Ovary (tissue), 9 donors: ENCODE measurements around the gene MORF4L1. TPM values are rescaled to one million over a fixed set of nuclear protein-coding genes. Genes with fewer than 3 reads are reported as not detected.

Experiments
- DNase-seq, 5 donors: peaks; one replicate each; pipeline ENCODE4 v3.0.0-alpha.2; 2019 to 2020
- H3K27ac ChIP-seq, 2 donors: fragments of 200-600 bp; one replicate each; pipeline versions ENCODE4 v1.5.1 to v1.8.0; 2019 to 2022
- H3K27me3 ChIP-seq: fragments of 200-600 bp; one replicate; pipeline ENCODE4 v1.8.0; 2022
- H3K36me3 ChIP-seq: fragments of 200-600 bp; sonication (generic); one replicate; pipeline ENCODE4 v1.5.1; 2019
- H3K4me1 ChIP-seq: one replicate; pipeline ENCODE4 v1.8.1; 2013; ENCODE audit warnings: mild to moderate bottlenecking, moderate library complexity; ENCODE audit not compliant: insufficient read depth
- H3K4me3 ChIP-seq: fragments of 200-600 bp; sonication (generic); one replicate; pipeline ENCODE4 v1.5.1; 2017
- H3K9me3 ChIP-seq, 2 donors: fragments of 200-600 bp in 1 of 2; sonication (generic) in 1 of 2; one replicate each; pipeline versions ENCODE4 v1.5.1 to v1.8.1; 2013 to 2019; ENCODE audit warnings: mild to moderate bottlenecking in 1 of 2, moderate library complexity in 1 of 2
- EP300 ChIP-seq: sonication (generic); formaldehyde crosslinking; IDR thresholded peaks from one replicate; pipeline ENCODE4 v1.6.1; 2017; ENCODE audit warnings: antibody characterized with exemption
- POLR2A ChIP-seq: fragments of 450-650 bp; IDR thresholded peaks from one replicate; pipeline ENCODE4 v1.6.1; 2017; ENCODE audit warnings: antibody characterized with exemption, mild to moderate bottlenecking, moderate library complexity
- WGBS, 3 donors: extraction: QIAGEN DNeasy Blood & Tissue Kit in 1 of 3; methylation state at CpG; one replicate each; pipeline versions ENCODE4 v1.1.5 to v1.1.7; 2013 to 2017; 5-methylcytosine and 5-hydroxymethylcytosine counted together
- intact Hi-C, 4 donors: fragments of 100-400 bp; cut with DNase I; formaldehyde crosslinking; loops; one replicate each; pipeline versions ENCODE4 v1.11.0 to v1.15.1; 2022 to 2023
- polyA plus RNA-seq, 2 donors: library from polyadenylated mRNA; stranded (reverse); fragments of 200-250 nt in 1 of 2; fragments of 350-450 nt in 1 of 2; fragmentation: Illumina TruSeq in 1 of 2; extraction: RNeasy Lipid Tissue Mini Kit (QIAGEN cat#74804) in 1 of 2; gene quantifications; one replicate each; pipeline ENCODE4 v1.2.3, GENCODE V29; 2013 to 2014
- total RNA-seq, 7 donors: library from RNA; depleted of rRNA in 2 of 7; stranded (reverse); fragments of >200 nt in 2 of 7; fragmentation: NEBNext Ultra II Directional in 3 of 7; extraction: Animal tissue kit (Norgen Biotek cat#: 25700) in 3 of 7; gene quantifications; one replicate each; pipeline versions ENCODE4 v1.1.0 to v1.2.4, GENCODE V29; 2016 to 2023
- TF ChIP-seq, protein P1 (sequence below), 3 donors: fragments of 450-650 bp in 2 of 3; fragments of 200-600 bp in 1 of 3; IDR thresholded peaks; one replicate each; pipeline versions ENCODE4 v1.5.1 to v1.8.0; 2016 to 2022; ENCODE audit warnings: antibody characterized with exemption in 3 of 3, mild to moderate bottlenecking in 1 of 3
- donor health status: DM: no; HTN: no; CAD: no; lungs with moderate emphysema.
- donor health status: DM: no; HTN: no; CAD: no.
- donor health status: Bipolar disorder and iron deficiency.
- donor health status: DM: yes; HTN: yes; CAD: no.
- donor health status: DM: no; HTN: no; CAD: no.
- donor health status: DM: yes; HTN: yes; CAD: no.

MORF4L1 gene
- total and polyA plus RNA-seq, 9 donors, result 210 to 772 (median 346) TPM

DNA sequence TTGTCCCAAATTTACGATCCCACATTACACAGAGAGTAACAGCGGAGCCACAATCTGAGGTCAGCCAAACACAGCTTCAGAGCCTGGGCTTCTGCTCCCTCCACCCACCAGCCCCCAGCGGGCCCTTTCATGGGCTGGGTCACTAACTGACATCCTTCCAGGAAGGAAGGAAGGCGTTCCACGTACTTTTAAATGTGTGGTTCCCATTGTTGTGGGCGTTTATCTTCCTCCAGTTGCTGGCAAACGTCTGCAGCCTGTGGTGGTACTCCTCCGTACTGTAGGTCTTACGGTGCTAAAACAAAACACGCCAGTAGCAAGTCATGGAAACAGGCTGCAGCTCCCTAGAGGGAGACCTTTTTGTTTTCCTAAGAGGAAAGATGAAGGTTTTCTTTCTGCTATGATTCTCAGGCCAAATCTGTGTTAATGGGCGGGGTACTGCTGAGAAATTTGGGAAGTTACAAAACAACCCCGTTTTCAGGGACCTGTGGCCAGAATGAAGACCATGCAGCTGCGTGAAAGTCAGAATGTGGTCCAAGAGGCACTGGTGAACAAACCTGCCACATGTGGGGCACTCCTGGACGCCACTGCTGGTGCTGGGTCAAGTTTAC, 64.5 kb downstream of the MORF4L1 start:
- H3K27ac ChIP-seq, result peak overlapping the region; percentile 34 to 37
- no peak for TF ChIP-seq POLR2A
- H3K4me1 ChIP-seq, result peaks cover 5% of the 10 kb centered on the region
- intact Hi-C loops, result no loop called here
- WGBS, 3 donors, result 9 to 12% (median 10%) methylated on average over 14 of the region's 14 CpGs
- peak; percentile 62 to 74 (median 63) for DNase-seq
- no peaks in the 10 kb centered on the region for H3K36me3 ChIP-seq
- H3K9me3 ChIP-seq, result no peaks in the 10 kb centered on the region
- no peaks in the 10 kb centered on the region for H3K27me3 ChIP-seq
- no peak overlapping the region for H3K4me3 ChIP-seq

DNA sequence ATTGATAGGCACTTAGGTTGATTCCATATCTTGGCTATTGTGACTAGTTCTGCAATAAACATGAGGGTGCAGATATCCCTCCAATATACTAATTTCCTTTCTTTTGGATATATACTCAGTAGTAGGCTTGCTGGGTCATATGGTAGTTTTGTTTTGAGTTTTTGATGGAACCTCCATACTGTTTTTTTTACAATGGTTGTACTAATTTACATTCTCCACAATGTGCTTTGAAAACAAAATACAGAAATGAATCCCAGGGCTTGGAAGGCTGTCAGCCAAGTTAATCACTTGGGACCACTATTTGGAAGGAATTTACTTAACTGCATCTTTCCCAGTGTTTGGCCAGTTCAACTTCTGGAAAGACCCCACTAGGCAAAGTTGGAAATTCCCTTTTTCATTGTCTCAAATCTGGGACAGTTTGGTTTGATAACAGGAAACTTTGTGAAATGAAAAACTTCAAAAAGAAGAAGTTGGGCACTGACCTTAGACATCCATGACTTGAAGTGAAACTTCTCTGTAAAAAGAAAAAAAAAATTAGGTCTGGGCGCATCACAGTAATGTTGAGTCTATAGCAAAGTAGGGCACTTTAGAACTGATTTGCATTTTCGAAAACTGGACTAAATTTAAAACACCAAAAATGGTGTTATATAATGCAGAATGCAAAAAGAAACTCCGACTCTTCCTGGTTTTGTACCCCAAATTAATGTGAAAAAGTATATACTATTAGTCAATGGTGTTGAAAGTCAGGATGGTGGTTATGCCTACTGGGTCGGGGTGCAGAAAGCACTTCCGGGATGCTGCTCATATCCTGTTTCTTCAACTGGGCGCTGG, 66.2 kb downstream of the MORF4L1 start:
- H3K36me3 ChIP-seq, result no peaks in the 10 kb centered on the region
- no peak overlapping the region for H3K4me3 ChIP-seq
- no peaks in the 10 kb centered on the region for H3K9me3 ChIP-seq
- intact Hi-C loops, result no loop called here
- no peaks in the 10 kb centered on the region for H3K27me3 ChIP-seq
- peaks cover 6% of the 10 kb centered on the region for H3K4me1 ChIP-seq
- no peak overlapping the region for H3K27ac ChIP-seq
- no peak for DNase-seq
- WGBS, 3 donors, result 62 to 80% (median 63%) methylated on average over 6 of the region's 6 CpGs
- no peak for TF ChIP-seq EP300
- TF ChIP-seq, protein P1, sequence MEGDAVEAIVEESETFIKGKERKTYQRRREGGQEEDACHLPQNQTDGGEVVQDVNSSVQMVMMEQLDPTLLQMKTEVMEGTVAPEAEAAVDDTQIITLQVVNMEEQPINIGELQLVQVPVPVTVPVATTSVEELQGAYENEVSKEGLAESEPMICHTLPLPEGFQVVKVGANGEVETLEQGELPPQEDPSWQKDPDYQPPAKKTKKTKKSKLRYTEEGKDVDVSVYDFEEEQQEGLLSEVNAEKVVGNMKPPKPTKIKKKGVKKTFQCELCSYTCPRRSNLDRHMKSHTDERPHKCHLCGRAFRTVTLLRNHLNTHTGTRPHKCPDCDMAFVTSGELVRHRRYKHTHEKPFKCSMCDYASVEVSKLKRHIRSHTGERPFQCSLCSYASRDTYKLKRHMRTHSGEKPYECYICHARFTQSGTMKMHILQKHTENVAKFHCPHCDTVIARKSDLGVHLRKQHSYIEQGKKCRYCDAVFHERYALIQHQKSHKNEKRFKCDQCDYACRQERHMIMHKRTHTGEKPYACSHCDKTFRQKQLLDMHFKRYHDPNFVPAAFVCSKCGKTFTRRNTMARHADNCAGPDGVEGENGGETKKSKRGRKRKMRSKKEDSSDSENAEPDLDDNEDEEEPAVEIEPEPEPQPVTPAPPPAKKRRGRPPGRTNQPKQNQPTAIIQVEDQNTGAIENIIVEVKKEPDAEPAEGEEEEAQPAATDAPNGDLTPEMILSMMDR (IDR thresholded peaks at IDR 0.05), result no peak

DNA sequence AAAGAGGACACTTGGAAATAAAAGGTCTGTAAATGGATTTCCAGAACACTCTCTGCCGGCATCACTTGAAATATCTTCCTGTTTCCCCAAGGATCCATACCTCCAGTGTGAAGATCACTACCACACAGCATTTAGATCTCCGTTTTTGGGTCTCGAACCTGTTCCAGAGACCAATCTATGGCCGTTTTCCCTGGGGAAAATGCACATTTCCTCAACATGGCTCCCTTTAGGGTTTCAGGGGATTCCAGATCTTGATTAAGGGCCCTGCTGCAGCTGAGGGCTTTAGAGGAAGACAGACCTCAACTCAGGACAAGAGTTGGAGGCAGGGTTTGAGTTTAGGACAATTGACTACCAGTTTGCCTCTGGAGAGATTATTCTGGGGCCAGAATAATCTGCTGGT, 70.1 kb downstream of the MORF4L1 start:
- no peaks in the 10 kb centered on the region for H3K9me3 ChIP-seq
- no peak overlapping the region for H3K4me3 ChIP-seq
- TF ChIP-seq, protein P1 (IDR thresholded peaks at IDR 0.05), result no peak
- no peak for TF ChIP-seq POLR2A
- TF ChIP-seq EP300, result no peak
- H3K27me3 ChIP-seq, result no peaks in the 10 kb centered on the region
- no peak overlapping the region for H3K27ac ChIP-seq
- no peaks in the 10 kb centered on the region for H3K36me3 ChIP-seq
- WGBS, 3 donors, result 88 to 95% (median 94%) methylated on average over 4 of the region's 4 CpGs
- intact Hi-C loops, result no loop called here
- no peak for DNase-seq
- H3K4me1 ChIP-seq, result peaks cover 8% of the 10 kb centered on the region

DNA sequence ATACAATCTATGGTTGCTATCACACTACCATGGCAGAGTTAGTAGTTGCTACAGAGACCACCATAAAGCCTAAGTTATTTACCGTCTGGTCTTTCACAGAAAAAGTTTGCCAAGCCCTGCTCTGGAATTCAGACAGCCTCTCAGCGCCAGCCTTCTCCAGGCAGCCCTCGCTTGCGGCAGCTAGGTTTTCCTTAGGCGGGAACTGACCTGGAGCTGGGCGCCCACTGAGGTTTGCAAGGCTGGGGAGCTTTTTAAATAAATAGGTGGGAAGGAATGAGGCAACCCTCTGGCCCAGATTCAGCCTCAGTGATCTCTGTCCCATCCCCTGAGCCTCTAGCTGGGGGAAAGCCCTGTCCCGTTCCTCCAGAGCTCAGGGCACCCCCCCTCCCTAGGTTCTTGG, 71.0 kb downstream of the MORF4L1 start:
- TF ChIP-seq EP300 (no peak), POLR2A (no peak)
- TF ChIP-seq, protein P1 (IDR thresholded peaks at IDR 0.05), result no peak
- intact Hi-C loops, result no loop called here
- peaks cover 7% of the 10 kb centered on the region for H3K4me1 ChIP-seq
- no peaks in the 10 kb centered on the region for H3K36me3 ChIP-seq
- WGBS, 3 donors, result 80 to 86% (median 83%) methylated on average over 7 of the region's 7 CpGs
- H3K27me3 ChIP-seq, result no peaks in the 10 kb centered on the region
- DNase-seq, result no peak
- H3K4me3 ChIP-seq, result no peak overlapping the region
- H3K9me3 ChIP-seq, result no peaks in the 10 kb centered on the region
- peak overlapping the region; percentile 45 to 77 for H3K27ac ChIP-seq

DNA sequence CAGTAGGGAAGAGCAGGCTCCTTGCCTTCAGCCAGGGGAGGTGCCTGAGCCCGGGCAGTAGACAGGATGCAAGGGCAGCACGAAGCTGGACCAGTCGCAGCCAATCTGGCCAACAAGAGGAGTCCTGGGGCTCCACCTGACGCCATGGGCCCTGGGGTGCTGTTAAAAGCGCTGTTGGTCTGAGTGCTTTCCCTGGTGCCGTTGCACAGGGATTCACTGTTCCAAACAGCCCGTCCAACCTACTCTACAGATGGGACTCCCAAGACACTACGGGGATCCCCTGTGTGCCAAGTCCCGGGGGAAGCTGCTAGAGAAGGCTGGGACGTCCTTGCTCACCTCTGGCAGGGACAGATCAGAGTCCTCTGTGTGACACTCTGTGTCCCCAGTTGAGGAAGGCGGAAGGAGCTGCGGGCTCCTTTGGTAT, 71.5 kb downstream of the MORF4L1 start:
- Histone ChIP-seq H3K27ac (peak overlapping the region; percentile 45 to 77), H3K4me3 (peak overlapping the region; percentile 81), H3K36me3 (no peaks in the 10 kb centered on the region), H3K9me3 (no peaks in the 10 kb centered on the region), H3K4me1 (peaks cover 7% of the 10 kb centered on the region), H3K27me3 (no peaks in the 10 kb centered on the region)
- DNase-seq, result no peak
- TF ChIP-seq POLR2A (no peak), EP300 (no peak)
- TF ChIP-seq, protein P1 (IDR thresholded peaks at IDR 0.05), result no peak
- intact Hi-C loops, result no loop called here
- WGBS, 3 donors, result 45 to 53% (median 51%) methylated on average over 12 of the region's 12 CpGs
